ENCODE results near the gene PITX1.

Gene PITX1

GRCh38 chr5:134979416-134979815 lies 54.6 kb downstream of the PITX1 start:
- H3K4me3 ChIP-seq (ENCODE audit: low read length): no peak overlapping the region
- no peak for TF ChIP-seq ZNF274 (IDR thresholded peaks at IDR 0.05; ENCODE audit: low read depth, low read length)
